HepG2 (cell line): ENCODE results near the gene ACSS2. TPM values are rescaled to one million over a fixed set of nuclear protein-coding genes. Genes with fewer than 3 reads are reported as not detected.

Source experiments
- AGO2 ChIP-seq: fragments of 200-400 bp; formaldehyde crosslinking; optimal IDR thresholded peaks from 2 replicates; pipeline ENCODE3; 2017; ENCODE audit warnings: mild to moderate bottlenecking, low read depth, low read length, moderate library complexity
- ARID2 ChIP-seq: sonication (generic); formaldehyde crosslinking; IDR thresholded peaks from 2 replicates; pipeline ENCODE4 v1.8.1; 2022; ENCODE audit warnings: mild to moderate bottlenecking, missing genetic modification reagents, borderline replicate concordance
- ATF2 ChIP-seq: sonication (generic); formaldehyde crosslinking; IDR thresholded peaks from 2 replicates; pipeline ENCODE4 v1.4.0; 2020; ENCODE audit warnings: missing genetic modification reagents
- CHD4 ChIP-seq: fragments of 200-600 bp; sonication (generic); IDR thresholded peaks from 2 replicates; pipeline ENCODE4 v1.7.0; 2017; ENCODE audit warnings: mild to moderate bottlenecking, low read length, borderline replicate concordance
- HDAC1 ChIP-seq: sonication (generic); formaldehyde crosslinking; IDR thresholded peaks from 2 replicates; pipeline ENCODE4 v1.5.1; 2020; ENCODE audit warnings: mild to moderate bottlenecking, missing genetic modification reagents
- JUN ChIP-seq: sonication (generic); formaldehyde crosslinking; IDR thresholded peaks from 2 replicates; pipeline ENCODE4 v1.4.0; 2020; ENCODE audit warnings: mild to moderate bottlenecking, missing genetic modification reagents
- KDM5B ChIP-seq: sonication (generic); formaldehyde crosslinking; IDR thresholded peaks from 2 replicates; pipeline ENCODE4 v1.4.0; 2020; ENCODE audit warnings: missing genetic modification reagents, mild to moderate bottlenecking, borderline replicate concordance
- KDM6A ChIP-seq: IDR thresholded peaks from 2 replicates; pipeline ENCODE4 v1.6.1; 2016; ENCODE audit warnings: low read depth
- KLF15 ChIP-seq: sonication (generic); formaldehyde crosslinking; IDR thresholded peaks from 2 replicates; pipeline ENCODE4 v1.8.1; 2023; ENCODE audit warnings: borderline replicate concordance, mild to moderate bottlenecking, inconsistent platforms, missing genetic modification reagents, mixed read lengths
- NFAT5 ChIP-seq: sonication (generic); formaldehyde crosslinking; IDR thresholded peaks from 2 replicates; pipeline ENCODE4 v1.4.0; 2020; ENCODE audit warnings: missing genetic modification reagents
- POLR2A ChIP-seq, 2 experiments: IDR thresholded peaks; 2 replicates each; pipeline ENCODE4 v1.6.1; 2011; ENCODE audit warnings: low read depth in 2 of 2, low read length in 2 of 2, mild to moderate bottlenecking in 1 of 2, moderate library complexity in 1 of 2; ENCODE audit not compliant: insufficient read depth in 1 of 2
- RFXAP ChIP-seq: sonication (generic); formaldehyde crosslinking; IDR thresholded peaks from 2 replicates; pipeline ENCODE4 v1.4.0; 2020; ENCODE audit warnings: missing genetic modification reagents, borderline replicate concordance
- SRSF4 ChIP-seq: fragments of 200-400 bp; formaldehyde crosslinking; IDR thresholded peaks from one replicate; pipeline ENCODE4 v1.6.1; 2018; ENCODE audit warnings: mild to moderate bottlenecking, low read depth, low read length, moderate library complexity; ENCODE audit not compliant: poor library complexity, severe bottlenecking
- TCF12 ChIP-seq, 2 experiments: fragments of 450-650 bp in 1 of 2; sonication (generic) in 1 of 2; formaldehyde crosslinking in 1 of 2; IDR thresholded peaks; 2 replicates each; pipeline versions ENCODE4 v1.6.1 to v1.8.0; 2017 to 2022; ENCODE audit warnings: antibody characterized with exemption in 1 of 2, mild to moderate bottlenecking in 1 of 2, missing genetic modification reagents in 1 of 2, moderate library complexity in 1 of 2
- TEF ChIP-seq: sonication (generic); formaldehyde crosslinking; IDR thresholded peaks from 2 replicates; pipeline ENCODE4 v1.5.0; 2020; ENCODE audit warnings: missing genetic modification reagents
- YEATS2 ChIP-seq: sonication (generic); formaldehyde crosslinking; IDR thresholded peaks from 2 replicates; pipeline ENCODE4 v1.4.0; 2020; ENCODE audit warnings: missing genetic modification reagents, borderline replicate concordance
- ZFP82 ChIP-seq: sonication (generic); formaldehyde crosslinking; IDR thresholded peaks from 2 replicates; pipeline ENCODE4 v1.5.1; 2020; ENCODE audit warnings: mild to moderate bottlenecking, missing genetic modification reagents, borderline replicate concordance
- ZNF232 ChIP-seq: sonication (generic); formaldehyde crosslinking; IDR thresholded peaks from 2 replicates; pipeline ENCODE4 v1.4.0; 2020; ENCODE audit warnings: missing genetic modification reagents, borderline replicate concordance
- ZNF501 ChIP-seq: sonication (generic); formaldehyde crosslinking; IDR thresholded peaks from 2 replicates; pipeline ENCODE4 v1.5.1; 2020; ENCODE audit warnings: mild to moderate bottlenecking, moderate library complexity, missing genetic modification reagents
- ZNF597 ChIP-seq: sonication (generic); formaldehyde crosslinking; IDR thresholded peaks from 2 replicates; pipeline ENCODE4 v1.5.0; 2020; ENCODE audit warnings: missing genetic modification reagents
- ZNF598 ChIP-seq: sonication (generic); formaldehyde crosslinking; IDR thresholded peaks from 2 replicates; pipeline ENCODE4 v1.5.1; 2020; ENCODE audit warnings: mild to moderate bottlenecking, missing genetic modification reagents, borderline replicate concordance
- ZNF772 ChIP-seq: sonication (generic); formaldehyde crosslinking; IDR thresholded peaks from 2 replicates; pipeline ENCODE4 v1.5.0; 2020; ENCODE audit warnings: mild to moderate bottlenecking, missing genetic modification reagents
- ZNF776 ChIP-seq: sonication (generic); formaldehyde crosslinking; IDR thresholded peaks from 2 replicates; pipeline ENCODE4 v1.4.0; 2020; ENCODE audit warnings: mild to moderate bottlenecking, missing genetic modification reagents
- polyA plus RNA-seq, 8 experiments: library from polyadenylated mRNA; depleted of rRNA in 3 of 8; stranded (reverse) in 7 of 8; unstranded in 1 of 8; fragments of >200 nt; fragmentation: Illumina TruSeq in 4 of 8; extraction: Trizol in 4 of 8; gene quantifications; 2 replicates each; pipeline versions ENCODE4 v1.2.1 to v1.2.3, GENCODE V29; 2011 to 2016; ENCODE audit warnings: low read depth in 4 of 8, missing spikeins in 1 of 8, mixed read lengths in 1 of 8; ENCODE audit not compliant: insufficient read depth in 1 of 8
- total RNA-seq, 5 experiments: library from RNA; depleted of rRNA; stranded (reverse); fragments of >200 nt; fragmentation: Illumina TruSeq; extraction: Trizol; gene quantifications; 2 replicates each; pipeline ENCODE4 v1.2.3, GENCODE V29; 2016; ENCODE audit warnings: low read depth in 1 of 5

ACSS2 gene
- total and polyA plus RNA-seq, 2 of the 13 experiments (the other 11 are each of a cell fraction or from before 2014, with no cell fraction given) = 72.8 to 89.7 TPM

GRCh38 chr20:34956041-34956458 lies 79.6 kb downstream of the ACSS2 start (continued):
- TF ChIP-seq CHD4 (0 out of 2 replicates have a peak, but pooled peaks have one; percentile 57), TCF12 (IDR thresholded peaks at IDR 0.05) (no peak), TCF12 (CRISPR knock-in tag; IDR thresholded peaks at IDR 0.05) (no peak), ZNF776 (CRISPR knock-in tag) (no peak), AGO2 (no peak), ZNF501 (CRISPR knock-in tag) (no peak), ZNF597 (no peak), NFAT5 (CRISPR knock-in tag) (no peak), KDM6A (CRISPR knock-in tag) (0 out of 2 replicates have a peak, but pooled peaks have one; percentile 0), ZNF232 (CRISPR knock-in tag) (no peak), RFXAP (CRISPR knock-in tag) (peak; percentile 17; the same call in 1 of the 2 replicates), KDM5B (CRISPR knock-in tag) (no peak), KLF15 (CRISPR knock-in tag) (no peak), HDAC1 (CRISPR knock-in tag) (no peak), ZFP82 (0 out of 2 replicates have a peak, but pooled peaks have one; percentile 95), ARID2 (CRISPR knock-in tag) (no peak), ZNF772 (CRISPR knock-in tag) (no peak), YEATS2 (CRISPR knock-in tag) (no peak), TEF (CRISPR knock-in tag) (no peak), JUN (CRISPR knock-in tag) (no peak), ATF2 (CRISPR knock-in tag) (no peak), ZNF598 (CRISPR knock-in tag) (no peak), POLR2A (IDR thresholded peaks at IDR 0.05; ENCODE audit: insufficient read depth in 1 of 2, low read depth in 2 of 2, low read length in 2 of 2) (no peak), SRSF4 (no peak)
